ENCODE measurements around the gene VAC14.

Gene VAC14

DNA sequence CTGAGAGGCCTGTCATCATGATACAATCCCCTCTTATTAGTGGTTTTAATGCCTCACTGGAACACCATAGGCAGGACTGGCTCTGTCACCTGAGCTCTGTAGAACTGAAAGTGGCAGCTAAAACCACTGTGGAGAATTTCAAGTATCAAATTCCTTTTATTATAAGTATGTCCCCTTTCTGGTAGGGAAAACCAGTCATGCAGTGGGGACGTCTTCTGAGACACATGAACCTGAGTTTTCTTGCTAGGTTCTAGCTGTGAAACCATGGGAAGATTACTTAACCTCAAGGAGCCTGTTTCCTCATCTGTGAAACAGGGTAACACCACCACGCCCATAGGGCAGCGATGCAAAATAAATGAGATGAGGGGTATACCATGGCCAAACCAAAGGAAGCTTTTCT lies 4.7 kb downstream of the VAC14 start:
- H3K36me3 ChIP-seq (ENCODE audit: insufficient read depth, low read length), result no peaks in the 10 kb centered on the region
- peaks cover 15% of the 10 kb centered on the region for H3K4me1 ChIP-seq (ENCODE audit: insufficient read depth, low read length)
- H3K27me3 ChIP-seq (ENCODE audit: insufficient read depth, low read length), result no peaks in the 10 kb centered on the region
- no peak overlapping the region for H3K4me3 ChIP-seq (ENCODE audit: low read length)
- no peak overlapping the region for H2AFZ ChIP-seq (ENCODE audit: low read depth, low read length)
- no peaks in the 10 kb centered on the region for H3K9me3 ChIP-seq (ENCODE audit: low read length)

- Histone ChIP-seq H2AFZ (ENCODE audit: low read depth, low read length) (no peak overlapping the region), H3K4me1 (ENCODE audit: insufficient read depth, low read length) (peaks cover 13% of the 10 kb centered on the region), H3K36me3 (ENCODE audit: insufficient read depth, low read length) (no peaks in the 10 kb centered on the region), H3K4me3 (ENCODE audit: low read length) (no peak overlapping the region), H3K9me3 (ENCODE audit: low read length) (no peaks in the 10 kb centered on the region), H3K27me3 (ENCODE audit: insufficient read depth, low read length) (no peaks in the 10 kb centered on the region)
These were observed 5.6 kb downstream of the VAC14 start for GRCh38 chr16:70795296-70795912.

DNA sequence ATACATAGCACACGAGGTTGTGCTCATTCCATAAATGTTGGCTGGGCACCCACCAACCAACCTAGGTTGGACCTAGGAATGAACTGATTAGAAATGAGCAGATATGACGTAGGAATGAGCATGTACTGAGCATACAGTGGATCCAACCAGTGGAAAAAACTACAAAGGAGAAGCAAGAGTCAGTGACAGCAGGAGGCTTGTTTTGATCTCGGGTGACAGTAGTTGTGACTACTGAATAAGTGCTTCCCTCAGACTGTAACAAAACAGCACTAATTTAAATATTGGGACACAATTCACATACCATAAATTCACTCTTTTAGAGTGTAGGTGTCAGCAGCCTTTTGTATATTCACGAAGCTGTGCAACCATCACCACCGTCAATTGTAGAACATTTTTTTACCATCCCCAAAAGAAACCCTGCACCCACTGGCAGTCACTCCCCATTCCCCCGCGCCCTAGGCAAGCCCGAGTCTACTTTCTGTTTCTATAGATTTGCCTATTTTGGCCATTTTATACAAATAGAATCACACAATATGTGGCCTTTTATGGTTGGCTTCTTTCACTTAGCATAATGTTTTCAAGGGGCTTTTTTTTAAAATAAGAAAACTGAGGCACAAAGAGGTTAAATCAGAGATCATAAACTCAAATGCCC lies 7.0 kb downstream of the VAC14 start:
- Histone ChIP-seq H2AFZ (ENCODE audit: low read depth, low read length) (no peak overlapping the region), H3K27me3 (ENCODE audit: insufficient read depth, low read length) (no peaks in the 10 kb centered on the region), H3K36me3 (ENCODE audit: insufficient read depth, low read length) (no peaks in the 10 kb centered on the region), H3K4me1 (ENCODE audit: insufficient read depth, low read length) (no peaks in the 10 kb centered on the region), H3K9me3 (ENCODE audit: low read length) (no peaks in the 10 kb centered on the region), H3K4me3 (ENCODE audit: low read length) (no peak overlapping the region)

DNA sequence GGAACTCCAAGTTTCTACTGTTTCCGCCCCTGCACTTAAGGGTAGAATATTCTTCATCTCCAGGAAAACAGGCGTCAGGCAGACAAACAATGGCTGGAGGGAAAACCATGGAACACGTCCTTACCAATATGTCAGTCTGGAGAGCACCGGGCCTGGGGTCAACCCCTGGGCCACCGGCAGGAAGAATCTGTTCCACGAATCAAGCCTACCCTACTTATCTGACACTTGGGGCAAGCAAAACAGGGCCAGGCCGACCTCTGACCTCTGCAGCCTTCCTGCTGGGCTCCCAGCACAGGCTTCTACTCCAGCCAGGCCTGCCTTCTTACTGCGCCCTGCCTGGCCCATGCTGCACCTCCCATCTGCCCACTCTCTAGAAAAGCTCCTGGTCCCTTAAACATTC lies 10.1 kb downstream of the VAC14 start:
- no peak overlapping the region for H3K4me3 ChIP-seq (ENCODE audit: low read length)
- H2AFZ ChIP-seq (ENCODE audit: low read depth, low read length), result no peak overlapping the region
- H3K4me1 ChIP-seq (ENCODE audit: insufficient read depth, low read length), result no peaks in the 10 kb centered on the region
- no peaks in the 10 kb centered on the region for H3K27me3 ChIP-seq (ENCODE audit: insufficient read depth, low read length)
- no peaks in the 10 kb centered on the region for H3K9me3 ChIP-seq (ENCODE audit: low read length)
- peaks cover 6% of the 10 kb centered on the region for H3K36me3 ChIP-seq (ENCODE audit: insufficient read depth, low read length)

- H3K4me3 ChIP-seq (ENCODE audit: low read length), result no peak overlapping the region
- H3K36me3 ChIP-seq (ENCODE audit: insufficient read depth, low read length), result peaks cover 14% of the 10 kb centered on the region
- no peaks in the 10 kb centered on the region for H3K9me3 ChIP-seq (ENCODE audit: low read length)
- no peaks in the 10 kb centered on the region for H3K27me3 ChIP-seq (ENCODE audit: insufficient read depth, low read length)
- no peak overlapping the region for H2AFZ ChIP-seq (ENCODE audit: low read depth, low read length)
- H3K4me1 ChIP-seq (ENCODE audit: insufficient read depth, low read length), result no peaks in the 10 kb centered on the region
These were observed 11.1 kb downstream of the VAC14 start for GRCh38 chr16:70789595-70790447.

DNA sequence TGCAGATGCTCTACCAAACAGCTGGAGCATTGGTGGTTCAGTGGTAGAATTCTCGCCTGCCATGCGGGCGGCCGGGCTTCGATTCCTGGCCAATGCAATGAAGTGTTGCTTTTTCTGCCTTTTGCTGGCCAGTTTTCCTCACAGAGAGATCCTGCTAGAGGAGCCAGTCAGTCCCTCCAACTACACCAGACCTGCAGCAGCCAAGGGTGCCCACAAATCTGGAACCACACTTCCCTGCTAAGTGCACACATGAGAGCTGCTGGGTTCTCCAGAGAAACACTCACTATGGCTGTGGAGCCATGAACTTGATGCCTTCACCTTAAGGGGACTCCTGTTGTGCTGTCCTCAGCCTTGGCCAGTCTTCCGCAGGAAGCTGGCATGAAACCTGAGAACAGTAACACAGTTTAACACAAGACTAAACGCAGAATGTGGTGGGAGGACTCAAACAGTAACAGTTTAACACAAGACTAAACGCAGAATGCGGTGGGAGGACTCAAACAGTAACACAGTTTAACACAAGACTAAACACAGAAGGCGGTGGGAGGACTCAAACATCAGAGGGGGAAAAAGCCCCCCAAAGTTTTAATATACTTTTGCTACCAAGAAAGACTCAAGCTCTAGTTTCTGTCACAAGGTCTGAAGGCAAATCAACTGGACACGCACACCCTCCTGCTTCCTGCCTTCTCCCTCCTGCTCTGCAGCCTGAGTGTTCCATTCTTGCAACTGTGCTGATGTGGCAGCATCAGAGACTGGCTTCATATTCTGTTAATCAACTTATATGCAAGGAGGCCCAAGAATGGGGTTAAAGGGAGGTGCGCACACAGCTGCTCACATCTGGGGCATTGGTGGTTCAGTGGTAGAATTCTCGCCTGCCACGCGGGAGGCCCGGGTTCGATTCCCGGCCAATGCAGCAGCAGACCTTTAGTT lies 12.0 kb downstream of the VAC14 start:
- no peak overlapping the region for H2AFZ ChIP-seq (ENCODE audit: low read depth, low read length)
- no peaks in the 10 kb centered on the region for H3K4me1 ChIP-seq (ENCODE audit: insufficient read depth, low read length)
- no peaks in the 10 kb centered on the region for H3K9me3 ChIP-seq (ENCODE audit: low read length)
- H3K36me3 ChIP-seq (ENCODE audit: insufficient read depth, low read length), result peaks cover 21% of the 10 kb centered on the region
- no peaks in the 10 kb centered on the region for H3K27me3 ChIP-seq (ENCODE audit: insufficient read depth, low read length)
- H3K4me3 ChIP-seq (ENCODE audit: low read length), result no peak overlapping the region

- H2AFZ ChIP-seq (ENCODE audit: low read depth, low read length), result no peak overlapping the region
- H3K9me3 ChIP-seq (ENCODE audit: low read length), result peaks cover 9% of the 10 kb centered on the region
- H3K4me3 ChIP-seq (ENCODE audit: low read length), result no peak overlapping the region
- H3K4me1 ChIP-seq (ENCODE audit: insufficient read depth, low read length), result no peaks in the 10 kb centered on the region
- peaks cover 49% of the 10 kb centered on the region for H3K36me3 ChIP-seq (ENCODE audit: insufficient read depth, low read length)
- no peaks in the 10 kb centered on the region for H3K27me3 ChIP-seq (ENCODE audit: insufficient read depth, low read length)
These were observed 14.8 kb downstream of the VAC14 start for GRCh38 chr16:70786020-70786755.

- peaks cover 61% of the 10 kb centered on the region for H3K36me3 ChIP-seq (ENCODE audit: insufficient read depth, low read length)
- peaks cover 9% of the 10 kb centered on the region for H3K9me3 ChIP-seq (ENCODE audit: low read length)
- H3K27me3 ChIP-seq (ENCODE audit: insufficient read depth, low read length), result no peaks in the 10 kb centered on the region
These were observed 16.0 kb downstream of the VAC14 start for GRCh38 chr16:70784692-70785555.

DNA sequence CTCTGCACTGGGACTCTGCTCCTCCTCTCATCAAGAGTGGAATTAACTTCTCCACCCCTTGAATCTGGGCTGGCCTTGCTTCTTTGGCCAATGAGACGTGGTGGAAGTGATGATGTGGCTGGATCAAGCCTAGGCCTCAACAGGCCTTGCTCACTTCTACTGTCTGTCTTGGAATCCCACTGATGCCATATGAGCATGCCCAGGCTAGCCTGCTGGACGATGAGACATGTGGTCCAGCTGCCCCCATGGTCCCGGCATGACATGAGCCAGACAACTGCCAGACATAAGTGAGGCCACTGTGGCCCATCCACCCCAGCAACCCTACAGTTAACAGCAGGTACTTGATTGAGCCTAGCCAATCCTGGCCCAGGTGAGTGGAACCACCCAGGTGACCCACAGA lies 18.7 kb downstream of the VAC14 start:
- Histone ChIP-seq H3K27me3 (ENCODE audit: insufficient read depth, low read length) (no peaks in the 10 kb centered on the region), H2AFZ (ENCODE audit: low read depth, low read length) (no peak overlapping the region), H3K4me3 (ENCODE audit: low read length) (no peak overlapping the region), H3K36me3 (ENCODE audit: insufficient read depth, low read length) (peaks cover 73% of the 10 kb centered on the region), H3K9me3 (ENCODE audit: low read length) (peaks cover 9% of the 10 kb centered on the region), H3K4me1 (ENCODE audit: insufficient read depth, low read length) (no peaks in the 10 kb centered on the region)

More at GRCh38 chr16:70784692-70785555, 16.0 kb downstream of the VAC14 start:
- no peak overlapping the region for H3K4me3 ChIP-seq (ENCODE audit: low read length)
- no peak overlapping the region for H2AFZ ChIP-seq (ENCODE audit: low read depth, low read length)
- H3K4me1 ChIP-seq (ENCODE audit: insufficient read depth, low read length), result no peaks in the 10 kb centered on the region

DNA sequence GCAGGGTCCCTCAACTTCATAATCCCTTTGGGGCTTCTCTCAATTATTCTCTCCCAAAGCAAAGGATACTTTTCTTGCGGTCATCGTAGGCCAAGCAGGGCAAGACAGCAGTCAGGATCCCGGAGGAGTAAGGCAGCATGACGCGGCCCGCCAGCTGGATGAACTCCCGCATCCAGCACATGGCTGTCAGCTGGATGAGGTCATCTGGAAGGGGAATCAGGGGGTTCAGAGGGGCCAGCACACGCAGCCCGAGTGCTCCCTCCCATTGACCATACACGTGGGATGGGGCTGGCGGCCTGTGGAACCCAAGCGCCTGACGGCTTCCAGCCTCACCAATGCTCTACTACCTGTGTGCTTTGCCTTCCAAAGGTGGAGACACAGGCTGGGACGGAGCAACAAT lies 19.2 kb downstream of the VAC14 start:
- peaks cover 74% of the 10 kb centered on the region for H3K36me3 ChIP-seq (ENCODE audit: insufficient read depth, low read length)

DNA sequence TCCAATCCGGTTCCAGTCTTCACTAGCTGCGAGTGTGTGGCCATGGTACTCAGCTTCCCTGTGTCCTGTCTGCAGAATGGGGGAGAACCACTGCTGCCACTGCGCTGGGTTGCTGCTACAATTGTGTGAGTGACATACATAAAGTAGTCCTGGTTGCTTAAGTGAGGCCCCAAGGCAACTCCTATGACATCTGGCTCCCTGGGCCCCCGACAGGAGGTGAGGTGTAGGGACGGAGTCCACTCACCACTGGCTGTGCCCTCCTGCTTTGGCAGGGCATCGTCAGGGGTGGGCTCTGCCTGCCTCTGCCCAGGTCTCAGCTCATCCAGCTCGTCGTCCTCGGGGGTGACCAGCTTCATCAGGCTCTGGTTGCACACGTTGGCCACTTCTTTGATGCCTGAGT lies 20.4 kb downstream of the VAC14 start:
- no peaks in the 10 kb centered on the region for H3K4me1 ChIP-seq (ENCODE audit: insufficient read depth, low read length)
- H3K9me3 ChIP-seq (ENCODE audit: low read length), result peaks cover 9% of the 10 kb centered on the region
- peaks cover 65% of the 10 kb centered on the region for H3K36me3 ChIP-seq (ENCODE audit: insufficient read depth, low read length)
- no peaks in the 10 kb centered on the region for H3K27me3 ChIP-seq (ENCODE audit: insufficient read depth, low read length)
- H3K4me3 ChIP-seq (ENCODE audit: low read length), result no peak overlapping the region
- no peak overlapping the region for H2AFZ ChIP-seq (ENCODE audit: low read depth, low read length)

More for the DNA sequence above, 19.2 kb downstream of the VAC14 start:
- no peak overlapping the region for H3K4me3 ChIP-seq (ENCODE audit: low read length)
- no peak overlapping the region for H2AFZ ChIP-seq (ENCODE audit: low read depth, low read length)
- H3K9me3 ChIP-seq (ENCODE audit: low read length), result peaks cover 9% of the 10 kb centered on the region
- no peaks in the 10 kb centered on the region for H3K4me1 ChIP-seq (ENCODE audit: insufficient read depth, low read length)
- no peaks in the 10 kb centered on the region for H3K27me3 ChIP-seq (ENCODE audit: insufficient read depth, low read length)
